ENCODE measurements around the gene TGFBI.

Gene TGFBI

GRCh38 chr5:136108180-136108611 is 79.4 kb downstream of the TGFBI start:
- Histone ChIP-seq H3K27ac (no peak overlapping the region), H3K4me1 (ENCODE audit: control insufficient read depth in 1 of 2, insufficient read depth in 1 of 2, low read depth in 1 of 2, low read length in 1 of 2) (no peaks in the 10 kb centered on the region), H3K4me3 (ENCODE audit: low read depth in 1 of 2, low read length in 1 of 2) (no peak overlapping the region), H3K27me3 (peaks cover 11% of the 10 kb centered on the region), H3K36me3 (no peaks in the 10 kb centered on the region), H3K9me3 (no peaks in the 10 kb centered on the region)
- no peak for TF ChIP-seq CTCF (IDR thresholded peaks at IDR 0.05)

- no peak for TF ChIP-seq CTCF (IDR thresholded peaks at IDR 0.05)
- Histone ChIP-seq H3K36me3 (no peaks in the 10 kb centered on the region), H3K9me3 (no peaks in the 10 kb centered on the region), H3K27me3 (peaks cover 11% of the 10 kb centered on the region), H3K27ac (no peak overlapping the region), H3K4me1 (ENCODE audit: control insufficient read depth in 1 of 2, insufficient read depth in 1 of 2, low read depth in 1 of 2, low read length in 1 of 2) (no peaks in the 10 kb centered on the region), H3K4me3 (ENCODE audit: low read depth in 1 of 2, low read length in 1 of 2) (no peak overlapping the region)
Measured at GRCh38 chr5:136108766-136109165, 80.0 kb downstream of the TGFBI start.

GRCh38 chr5:136109453-136110135 is 80.8 kb downstream of the TGFBI start:
- TF ChIP-seq CTCF (IDR thresholded peaks at IDR 0.05) = no peak
- Histone ChIP-seq H3K27me3 (peaks cover 18% of the 10 kb centered on the region), H3K4me1 (ENCODE audit: control insufficient read depth in 1 of 2, insufficient read depth in 1 of 2, low read depth in 1 of 2, low read length in 1 of 2) (no peaks in the 10 kb centered on the region), H3K36me3 (no peaks in the 10 kb centered on the region), H3K9me3 (no peaks in the 10 kb centered on the region), H3K27ac (no peak overlapping the region), H3K4me3 (ENCODE audit: low read depth in 1 of 2, low read length in 1 of 2) (no peak overlapping the region)
